GM21526 (cell line): ENCODE measurements around the gene TMEM254.
"Not testable (repeated sequence)": the region's sequence is repeated elsewhere in the genome, so short reads cannot be mapped to it uniquely, and the experiment has no call there.

Experiments
- ATAC-seq: cut with Tn5 transposase; IDR thresholded peaks from one replicate; pipeline ENCODE4 v1.9.1; 2021; ENCODE audit warnings: moderate library complexity; ENCODE audit not compliant: unreplicated experiment, low FRiP score

TMEM254 gene

GRCh38 chr10:80072584-80072983 lies 5.9 kb upstream of the TMEM254 start:
- ATAC-seq: no peak

GRCh38 chr10:80075781-80076180 lies 2.7 kb upstream of the TMEM254 start:
- no peak for ATAC-seq

GRCh38 chr10:80077869-80078447 lies 507 bp upstream of the TMEM254 start:
- ATAC-seq: no peak

GRCh38 chr10:80079312-80079719 lies 851 bp downstream of the TMEM254 start:
- no peak for ATAC-seq

GRCh38 chr10:80081026-80081425 lies 2.6 kb downstream of the TMEM254 start:
- ATAC-seq: no peak

- no peak for ATAC-seq
Measured at GRCh38 chr10:80081801-80082750, 3.6 kb downstream of the TMEM254 start.

- ATAC-seq: no peak
Measured at GRCh38 chr10:80090121-80090520, 11.7 kb downstream of the TMEM254 start.

- no peak for ATAC-seq
Measured at GRCh38 chr10:80094231-80094630, 15.8 kb downstream of the TMEM254 start.

- not testable (repeated sequence) for ATAC-seq
Measured at GRCh38 chr10:80098272-80098671, 19.8 kb downstream of the TMEM254 start.

GRCh38 chr10:80099295-80099694 lies 20.8 kb downstream of the TMEM254 start:
- not testable (repeated sequence) for ATAC-seq

GRCh38 chr10:80100116-80100515 lies 21.7 kb downstream of the TMEM254 start:
- no peak for ATAC-seq

GRCh38 chr10:80100861-80101695 lies 22.6 kb downstream of the TMEM254 start:
- no peak for ATAC-seq

- peak; percentile 61 for ATAC-seq
Measured at GRCh38 chr10:80104066-80104926, 25.8 kb downstream of the TMEM254 start.

- no peak for ATAC-seq
Measured at GRCh38 chr10:80108576-80109239, 30.2 kb downstream of the TMEM254 start.

GRCh38 chr10:80110986-80111385 lies 32.5 kb downstream of the TMEM254 start:
- ATAC-seq: no peak

- ATAC-seq: no peak
Measured at GRCh38 chr10:80118669-80119068, 40.2 kb downstream of the TMEM254 start.

- no peak for ATAC-seq
Measured at GRCh38 chr10:80122110-80122710, 43.7 kb downstream of the TMEM254 start.

GRCh38 chr10:80122746-80123145 lies 44.3 kb downstream of the TMEM254 start:
- no peak for ATAC-seq

- ATAC-seq: no peak
Measured at GRCh38 chr10:80126876-80127275, 48.4 kb downstream of the TMEM254 start.
